A549 (cell line): ENCODE data around the gene LY6G5B. TPM values are rescaled to one million over a fixed set of nuclear protein-coding genes. Genes with fewer than 3 reads are reported as not detected.

Experiments used
- polyA plus RNA-seq, 4 experiments: library from polyadenylated mRNA; depleted of rRNA in 3 of 4; stranded (reverse); fragments of >200 nt; fragmentation: RNase III in 1 of 4; extraction: RNeasy Plus Mini Kit Qiagen cat#74134 plus additional on column Dnase treatment in 1 of 4; gene quantifications; 2 replicates in 3 of 4; 3 replicates in 1 of 4; pipeline ENCODE4 v1.2.3, GENCODE V29; 2011 to 2017
- small RNA-seq, 6 experiments: library from RNA; depleted of rRNA; stranded (forward); fragments of <200 nt; gene quantifications; one replicate each; pipeline ENCODE3, GENCODE V24; 2012

Gene LY6G5B
- polyA plus RNA-seq, 2 of the 4 experiments (the other 2 are of a cell fraction), result 5.9 to 9.9 TPM

Small RNA genes lying within 50 kb of the gene (small RNA-seq; reads per million reads assigned to genes)
- gene LY6G6D (0 reads per million in 6 experiments), gene MIR4646 (0 reads per million in 6 experiments), gene MIR6832 (0 to 0.35 (median 0) reads per million in 6 experiments), gene RF00019 (0 reads per million in 6 experiments), gene SNORA38 (3.4 to 254 (median 13.3) reads per million in 6 experiments)

Other genes starting within 250 kb of the LY6G5B start
Only the 30 nearest of the 37 such genes appear.
- not detected in 2 replicates for gene MCCD1, start 141.0 kb upstream of the LY6G5B start, polyA plus RNA-seq (2011; rRNA removed)
- gene MCCD1, start 141.0 kb upstream of the LY6G5B start, polyA plus RNA-seq (2017; fragmentation: RNase III; extraction: RNeasy Plus Mini Kit Qiagen cat#74134 plus additional on column Dnase treatment), result not detected in 3 replicates
- gene DDX39B, start 128.0 kb upstream of the LY6G5B start, polyA plus RNA-seq (2011; rRNA removed), result 267 and 334 TPM in 2 replicates
- 434 to 464 TPM (median 441 TPM) in 3 replicates for gene DDX39B, start 128.0 kb upstream of the LY6G5B start, polyA plus RNA-seq (2017; fragmentation: RNase III; extraction: RNeasy Plus Mini Kit Qiagen cat#74134 plus additional on column Dnase treatment)
- 1.2 and 1.5 TPM in 2 replicates for gene ATP6V1G2, start 123.4 kb upstream of the LY6G5B start, polyA plus RNA-seq (2011; rRNA removed)
- 0.57 to 0.75 TPM (median 0.64 TPM) in 3 replicates for gene ATP6V1G2, start 123.4 kb upstream of the LY6G5B start, polyA plus RNA-seq (2017; fragmentation: RNase III; extraction: RNeasy Plus Mini Kit Qiagen cat#74134 plus additional on column Dnase treatment)
- gene NFKBIL1, start 122.4 kb upstream of the LY6G5B start, polyA plus RNA-seq (2011; rRNA removed), result 3.8 and 5.2 TPM in 2 replicates
- 7.4 to 9.0 TPM (median 7.6 TPM) in 3 replicates for gene NFKBIL1, start 122.4 kb upstream of the LY6G5B start, polyA plus RNA-seq (2017; fragmentation: RNase III; extraction: RNeasy Plus Mini Kit Qiagen cat#74134 plus additional on column Dnase treatment)
- gene LTA, start 97.7 kb upstream of the LY6G5B start, polyA plus RNA-seq (2011; rRNA removed), result 0.07 TPM in 1 of 2 replicates, not detected in the other
- gene LTA, start 97.7 kb upstream of the LY6G5B start, polyA plus RNA-seq (2017; fragmentation: RNase III; extraction: RNeasy Plus Mini Kit Qiagen cat#74134 plus additional on column Dnase treatment), result 0.07 to 0.08 TPM in 2 of 3 replicates, not detected in the other
- gene TNF, start 94.4 kb upstream of the LY6G5B start, polyA plus RNA-seq (2011; rRNA removed), result 0.07 TPM in 1 of 2 replicates, not detected in the other
- not detected in 3 replicates for gene TNF, start 94.4 kb upstream of the LY6G5B start, polyA plus RNA-seq (2017; fragmentation: RNase III; extraction: RNeasy Plus Mini Kit Qiagen cat#74134 plus additional on column Dnase treatment)
- 0.13 and 0.26 TPM in 2 replicates for gene LTB, start 87.6 kb upstream of the LY6G5B start, polyA plus RNA-seq (2011; rRNA removed)
- gene LTB, start 87.6 kb upstream of the LY6G5B start, polyA plus RNA-seq (2017; fragmentation: RNase III; extraction: RNeasy Plus Mini Kit Qiagen cat#74134 plus additional on column Dnase treatment), result 0.14 to 0.57 TPM (median 0.33 TPM) in 3 replicates
- 0.17 and 0.19 TPM in 2 replicates for gene LST1, start 83.7 kb upstream of the LY6G5B start, polyA plus RNA-seq (2011; rRNA removed)
- gene LST1, start 83.7 kb upstream of the LY6G5B start, polyA plus RNA-seq (2017; fragmentation: RNase III; extraction: RNeasy Plus Mini Kit Qiagen cat#74134 plus additional on column Dnase treatment), result 0.26 to 0.47 TPM in 2 of 3 replicates, not detected in the other
- not detected in 2 replicates for gene NCR3, start 77.0 kb upstream of the LY6G5B start, polyA plus RNA-seq (2011; rRNA removed)
- not detected in 3 replicates for gene NCR3, start 77.0 kb upstream of the LY6G5B start, polyA plus RNA-seq (2017; fragmentation: RNase III; extraction: RNeasy Plus Mini Kit Qiagen cat#74134 plus additional on column Dnase treatment)
- not detected in 2 replicates for gene AIF1, start 54.7 kb upstream of the LY6G5B start, polyA plus RNA-seq (2011; rRNA removed)
- not detected in 3 replicates for gene AIF1, start 54.7 kb upstream of the LY6G5B start, polyA plus RNA-seq (2017; fragmentation: RNase III; extraction: RNeasy Plus Mini Kit Qiagen cat#74134 plus additional on column Dnase treatment)
- gene PRRC2A, start 49.3 kb upstream of the LY6G5B start, polyA plus RNA-seq (2011; rRNA removed), result 26.0 and 28.0 TPM in 2 replicates
- 60.7 to 63.0 TPM (median 61.1 TPM) in 3 replicates for gene PRRC2A, start 49.3 kb upstream of the LY6G5B start, polyA plus RNA-seq (2017; fragmentation: RNase III; extraction: RNeasy Plus Mini Kit Qiagen cat#74134 plus additional on column Dnase treatment)
- gene BAG6, start 17.3 kb upstream of the LY6G5B start, polyA plus RNA-seq (2011; rRNA removed), result 50.4 and 59.4 TPM in 2 replicates
- 107 to 123 TPM (median 121 TPM) in 3 replicates for gene BAG6, start 17.3 kb upstream of the LY6G5B start, polyA plus RNA-seq (2017; fragmentation: RNase III; extraction: RNeasy Plus Mini Kit Qiagen cat#74134 plus additional on column Dnase treatment)
- gene APOM, start 14.1 kb upstream of the LY6G5B start, polyA plus RNA-seq (2011; rRNA removed), result 2.6 and 4.1 TPM in 2 replicates
- gene APOM, start 14.1 kb upstream of the LY6G5B start, polyA plus RNA-seq (2017; fragmentation: RNase III; extraction: RNeasy Plus Mini Kit Qiagen cat#74134 plus additional on column Dnase treatment), result 1.5 to 2.1 TPM (median 1.9 TPM) in 3 replicates
- 6.0 and 6.1 TPM in 2 replicates for gene C6orf47, start 9.2 kb upstream of the LY6G5B start, polyA plus RNA-seq (2011; rRNA removed)
- gene C6orf47, start 9.2 kb upstream of the LY6G5B start, polyA plus RNA-seq (2017; fragmentation: RNase III; extraction: RNeasy Plus Mini Kit Qiagen cat#74134 plus additional on column Dnase treatment), result 10.7 to 13.6 TPM (median 11.9 TPM) in 3 replicates
- 10.0 and 11.0 TPM in 2 replicates for gene GPANK1, start 5.0 kb upstream of the LY6G5B start, polyA plus RNA-seq (2011; rRNA removed)
- gene GPANK1, start 5.0 kb upstream of the LY6G5B start, polyA plus RNA-seq (2017; fragmentation: RNase III; extraction: RNeasy Plus Mini Kit Qiagen cat#74134 plus additional on column Dnase treatment), result 9.7 to 11.7 TPM (median 11.0 TPM) in 3 replicates
- 41.8 and 61.0 TPM in 2 replicates for gene CSNK2B, start 3.9 kb upstream of the LY6G5B start, polyA plus RNA-seq (2011; rRNA removed)
- gene CSNK2B, start 3.9 kb upstream of the LY6G5B start, polyA plus RNA-seq (2017; fragmentation: RNase III; extraction: RNeasy Plus Mini Kit Qiagen cat#74134 plus additional on column Dnase treatment), result 134 to 141 TPM (median 141 TPM) in 3 replicates
- 1.2 and 1.6 TPM in 2 replicates for gene LY6G5C, start 11.1 kb downstream of the LY6G5B start, polyA plus RNA-seq (2011; rRNA removed)
- 1.5 to 1.9 TPM (median 1.6 TPM) in 3 replicates for gene LY6G5C, start 11.1 kb downstream of the LY6G5B start, polyA plus RNA-seq (2017; fragmentation: RNase III; extraction: RNeasy Plus Mini Kit Qiagen cat#74134 plus additional on column Dnase treatment)
- 22.3 and 22.6 TPM in 2 replicates for gene ABHD16A, start 33.3 kb downstream of the LY6G5B start, polyA plus RNA-seq (2011; rRNA removed)
- 14.5 to 16.6 TPM (median 16.2 TPM) in 3 replicates for gene ABHD16A, start 33.3 kb downstream of the LY6G5B start, polyA plus RNA-seq (2017; fragmentation: RNase III; extraction: RNeasy Plus Mini Kit Qiagen cat#74134 plus additional on column Dnase treatment)
- not detected in 2 replicates for gene LY6G6F, start 36.9 kb downstream of the LY6G5B start, polyA plus RNA-seq (2011; rRNA removed)
- not detected in 3 replicates for gene LY6G6F, start 36.9 kb downstream of the LY6G5B start, polyA plus RNA-seq (2017; fragmentation: RNase III; extraction: RNeasy Plus Mini Kit Qiagen cat#74134 plus additional on column Dnase treatment)
- gene LY6G6D, start 45.4 kb downstream of the LY6G5B start, polyA plus RNA-seq (2011; rRNA removed), result not detected in 2 replicates
- gene LY6G6D, start 45.4 kb downstream of the LY6G5B start, polyA plus RNA-seq (2017; fragmentation: RNase III; extraction: RNeasy Plus Mini Kit Qiagen cat#74134 plus additional on column Dnase treatment), result not detected in 3 replicates
- gene LY6G6C, start 51.8 kb downstream of the LY6G5B start, polyA plus RNA-seq (2011; rRNA removed), result 0.08 and 0.11 TPM in 2 replicates
- gene LY6G6C, start 51.8 kb downstream of the LY6G5B start, polyA plus RNA-seq (2017; fragmentation: RNase III; extraction: RNeasy Plus Mini Kit Qiagen cat#74134 plus additional on column Dnase treatment), result 0.11 to 0.21 TPM in 2 of 3 replicates, not detected in the other
- gene MPIG6B, start 53.4 kb downstream of the LY6G5B start, polyA plus RNA-seq (2011; rRNA removed), result not detected in 2 replicates
- not detected in 3 replicates for gene MPIG6B, start 53.4 kb downstream of the LY6G5B start, polyA plus RNA-seq (2017; fragmentation: RNase III; extraction: RNeasy Plus Mini Kit Qiagen cat#74134 plus additional on column Dnase treatment)
- 19.3 and 20.6 TPM in 2 replicates for gene DDAH2, start 59.3 kb downstream of the LY6G5B start, polyA plus RNA-seq (2011; rRNA removed)
- gene DDAH2, start 59.3 kb downstream of the LY6G5B start, polyA plus RNA-seq (2017; fragmentation: RNase III; extraction: RNeasy Plus Mini Kit Qiagen cat#74134 plus additional on column Dnase treatment), result 44.8 to 57.3 TPM (median 54.5 TPM) in 3 replicates
- 346 and 397 TPM in 2 replicates for gene CLIC1, start 66.6 kb downstream of the LY6G5B start, polyA plus RNA-seq (2011; rRNA removed)
- 249 to 283 TPM (median 251 TPM) in 3 replicates for gene CLIC1, start 66.6 kb downstream of the LY6G5B start, polyA plus RNA-seq (2017; fragmentation: RNase III; extraction: RNeasy Plus Mini Kit Qiagen cat#74134 plus additional on column Dnase treatment)
- 36.5 and 42.6 TPM in 2 replicates for gene MSH5, start 70.0 kb downstream of the LY6G5B start, polyA plus RNA-seq (2011; rRNA removed)
- 17.1 to 18.8 TPM (median 17.4 TPM) in 3 replicates for gene MSH5, start 70.0 kb downstream of the LY6G5B start, polyA plus RNA-seq (2017; fragmentation: RNase III; extraction: RNeasy Plus Mini Kit Qiagen cat#74134 plus additional on column Dnase treatment)
- gene SAPCD1, start 92.7 kb downstream of the LY6G5B start, polyA plus RNA-seq (2011; rRNA removed), result 3.3 and 6.9 TPM in 2 replicates
- 5.8 to 7.5 TPM (median 7.1 TPM) in 3 replicates for gene SAPCD1, start 92.7 kb downstream of the LY6G5B start, polyA plus RNA-seq (2017; fragmentation: RNase III; extraction: RNeasy Plus Mini Kit Qiagen cat#74134 plus additional on column Dnase treatment)
- gene VWA7, start 107.4 kb downstream of the LY6G5B start, polyA plus RNA-seq (2011; rRNA removed), result 1.1 TPM in 2 replicates
- 0.95 to 1.1 TPM (median 0.98 TPM) in 3 replicates for gene VWA7, start 107.4 kb downstream of the LY6G5B start, polyA plus RNA-seq (2017; fragmentation: RNase III; extraction: RNeasy Plus Mini Kit Qiagen cat#74134 plus additional on column Dnase treatment)
- 17.7 and 24.7 TPM in 2 replicates for gene VARS1, start 125.8 kb downstream of the LY6G5B start, polyA plus RNA-seq (2011; rRNA removed)
- 57.2 to 58.4 TPM (median 58.3 TPM) in 3 replicates for gene VARS1, start 125.8 kb downstream of the LY6G5B start, polyA plus RNA-seq (2017; fragmentation: RNase III; extraction: RNeasy Plus Mini Kit Qiagen cat#74134 plus additional on column Dnase treatment)
- gene LSM2, start 137.0 kb downstream of the LY6G5B start, polyA plus RNA-seq (2011; rRNA removed), result 54.7 and 73.8 TPM in 2 replicates
- 58.9 to 65.3 TPM (median 59.6 TPM) in 3 replicates for gene LSM2, start 137.0 kb downstream of the LY6G5B start, polyA plus RNA-seq (2017; fragmentation: RNase III; extraction: RNeasy Plus Mini Kit Qiagen cat#74134 plus additional on column Dnase treatment)
- 1.2 and 1.6 TPM in 2 replicates for gene HSPA1L, start 145.3 kb downstream of the LY6G5B start, polyA plus RNA-seq (2011; rRNA removed)
- 1.2 to 1.7 TPM (median 1.4 TPM) in 3 replicates for gene HSPA1L, start 145.3 kb downstream of the LY6G5B start, polyA plus RNA-seq (2017; fragmentation: RNase III; extraction: RNeasy Plus Mini Kit Qiagen cat#74134 plus additional on column Dnase treatment)